ENCODE measurements around the gene LETM1. TPM values are rescaled to one million over a fixed set of nuclear protein-coding genes. Genes with fewer than 3 reads are reported as not detected.

Gene LETM1
- total RNA-seq, 2 donors from 2014 or later: 45.7 to 52.4 TPM

GRCh38 chr4:1790005-1790404 lies 66.0 kb downstream of the LETM1 start:
- H3K4me3 Mint-ChIP-seq: no peak overlapping the region
- H3K4me1 ChIP-seq (ENCODE audit: control insufficient read depth, insufficient read depth, low read length): no peaks in the 10 kb centered on the region
- no peak for TF ChIP-seq CTCF (conservative IDR thresholded peaks at IDR 0.05)
- WGBS, 2 experiments (ENCODE audit: insufficient coverage in 1 of 2, insufficient read length in 1 of 2): 86 to 92% methylated on average over 5 to 10 of the region's 10 CpGs
- H3K9me3 Mint-ChIP-seq: no peaks in the 10 kb centered on the region
- H3K36me3 ChIP-seq (ENCODE audit: control insufficient read depth, insufficient read depth, low read length): no peaks in the 10 kb centered on the region
- H3K4me3 ChIP-seq (ENCODE audit: low read length): no peak overlapping the region
- no peak overlapping the region for H3K9ac ChIP-seq (ENCODE audit: extremely low read depth, low read length, poor library complexity, severe bottlenecking)
- no peaks in the 10 kb centered on the region for H3K36me3 Mint-ChIP-seq (ENCODE audit: low read depth)
- DNase-seq: no peak
- peaks cover 27% of the 10 kb centered on the region for H3K27me3 Mint-ChIP-seq (ENCODE audit: insufficient read depth)
- H3K27ac Mint-ChIP-seq: no peak overlapping the region
- peaks cover 17% of the 10 kb centered on the region for H3K27me3 ChIP-seq (ENCODE audit: control insufficient read depth, insufficient read depth, low read length, poor library complexity, severe bottlenecking)
- H3K4me1 Mint-ChIP-seq: no peaks in the 10 kb centered on the region
- H3K27ac ChIP-seq (ENCODE audit: low read depth, low read length): no peak overlapping the region
- no peaks in the 10 kb centered on the region for H3K9me3 ChIP-seq (ENCODE audit: control insufficient read depth, low read length)

GRCh38 chr4:1789552-1789951 lies 66.4 kb downstream of the LETM1 start:
- Histone ChIP-seq H3K9ac (ENCODE audit: extremely low read depth, low read length, poor library complexity, severe bottlenecking) (no peak overlapping the region), H3K27me3 (ENCODE audit: control insufficient read depth, insufficient read depth, low read length, poor library complexity, severe bottlenecking) (peaks cover 17% of the 10 kb centered on the region), H3K9me3 (ENCODE audit: control insufficient read depth, low read length) (no peaks in the 10 kb centered on the region), H3K36me3 (ENCODE audit: control insufficient read depth, insufficient read depth, low read length) (no peaks in the 10 kb centered on the region), H3K27ac (ENCODE audit: low read depth, low read length) (no peak overlapping the region), H3K4me1 (ENCODE audit: control insufficient read depth, insufficient read depth, low read length) (no peaks in the 10 kb centered on the region), H3K4me3 (ENCODE audit: low read length) (no peak overlapping the region)
- 88 to 100% methylated on average over 2 to 16 of the region's 21 CpGs for WGBS, 2 experiments (ENCODE audit: insufficient coverage in 1 of 2, insufficient read length in 1 of 2)
- Mint-ChIP-seq H3K27me3 (ENCODE audit: insufficient read depth) (peaks cover 27% of the 10 kb centered on the region), H3K4me1 (no peaks in the 10 kb centered on the region), H3K36me3 (ENCODE audit: low read depth) (no peaks in the 10 kb centered on the region), H3K9me3 (no peaks in the 10 kb centered on the region), H3K4me3 (no peak overlapping the region), H3K27ac (no peak overlapping the region)
- no peak for DNase-seq
- no peak for TF ChIP-seq CTCF (conservative IDR thresholded peaks at IDR 0.05)

GRCh38 chr4:1788254-1788973 lies 67.5 kb downstream of the LETM1 start:
- Histone ChIP-seq H3K27ac (ENCODE audit: low read depth, low read length) (no peak overlapping the region), H3K9ac (ENCODE audit: extremely low read depth, low read length, poor library complexity, severe bottlenecking) (no peak overlapping the region), H3K9me3 (ENCODE audit: control insufficient read depth, low read length) (no peaks in the 10 kb centered on the region), H3K4me1 (ENCODE audit: control insufficient read depth, insufficient read depth, low read length) (no peaks in the 10 kb centered on the region), H3K27me3 (ENCODE audit: control insufficient read depth, insufficient read depth, low read length, poor library complexity, severe bottlenecking) (peaks cover 17% of the 10 kb centered on the region), H3K4me3 (ENCODE audit: low read length) (no peak overlapping the region), H3K36me3 (ENCODE audit: control insufficient read depth, insufficient read depth, low read length) (no peaks in the 10 kb centered on the region)
- Mint-ChIP-seq H3K4me3 (no peak overlapping the region), H3K27me3 (ENCODE audit: insufficient read depth) (peaks cover 27% of the 10 kb centered on the region), H3K4me1 (no peaks in the 10 kb centered on the region), H3K9me3 (no peaks in the 10 kb centered on the region), H3K36me3 (ENCODE audit: low read depth) (no peaks in the 10 kb centered on the region), H3K27ac (no peak overlapping the region)
- no peak for DNase-seq
- 81 to 84% methylated on average over 7 to 11 of the region's 13 CpGs for WGBS, 2 experiments (ENCODE audit: insufficient coverage in 1 of 2, insufficient read length in 1 of 2)
- TF ChIP-seq CTCF (conservative IDR thresholded peaks at IDR 0.05): no peak
